GM12892 (cell line): ENCODE results near the gene ZNF462.

ENCODE experiments used
- POLR2A ChIP-seq: IDR thresholded peaks from 2 replicates; pipeline ENCODE4 v1.6.1; 2011; ENCODE audit warnings: low read depth, low read length, control low read depth
- POLR2AphosphoS5 ChIP-seq: IDR thresholded peaks from 2 replicates; pipeline ENCODE4 v1.6.1; 2011; ENCODE audit warnings: low read depth, low read length, control low read depth
- TAF1 ChIP-seq: IDR thresholded peaks from 2 replicates; pipeline ENCODE4 v1.6.1; 2011; ENCODE audit warnings: low read depth, mild to moderate bottlenecking, control low read depth, low read length, borderline replicate concordance

GRCh38 chr9:106866243-106866642, 3.3 kb downstream of the ZNF462 start:
- TF ChIP-seq POLR2A (no peak), TAF1 (no peak), POLR2AphosphoS5 (no peak)
